HepG2 (cell line): Measurements from ENCODE around the gene DPY19L1. TPM values are rescaled to one million over a fixed set of nuclear protein-coding genes. Genes with fewer than 3 reads are reported as not detected.
"Not testable (repeated sequence)": the region's sequence is repeated elsewhere in the genome, so short reads cannot be mapped to it uniquely, and the experiment has no call there.

Source experiments
- ATAC-seq: fragments of 200-7000 bp; cut with Tn5 transposase; 3 replicates; pipeline ENCODE4 v1.9.1; 2020; ENCODE audit warnings: mild to moderate bottlenecking, moderate library complexity
- BruUV-seq: library from RNA; stranded (reverse); fragments of 400-500 nt; replicated peaks from 2 replicates; lab custom pipeline; 2021; lab: Mats Ljungman, UMichigan
- CTCF ChIA-PET: fragments of 300-600 bp; formaldehyde crosslinking; extraction: SDS; loops from one replicate; lab custom pipeline; 2021; ENCODE audit warnings: low total read pairs, inconsistent platforms, low intra/inter-chr PET ratio; lab: Yijun Ruan, JAX
- POLR2A ChIA-PET: fragments of 350-600 bp; sonication (Branson Sonifier 250); formaldehyde crosslinking; loops from one replicate; lab custom pipeline; 2020; ENCODE audit warnings: antibody characterized with exemption, inconsistent platforms; lab: Yijun Ruan, JAX
- DNase-seq: peaks from one replicate; pipeline ENCODE4 v3.0.0-alpha.2; 2015; ENCODE audit warnings: low spot score
- FAIRE-seq: peaks from 3 replicates; lab custom pipeline; 2011; peaks lifted over from hg19 to GRCh38; lab: Jason Lieb, UNC
- H2AFZ ChIP-seq: one replicate; pipeline ENCODE4 v1.6.1; 2011; ENCODE audit warnings: low read length, inconsistent platforms
- H3K27ac ChIP-seq: fragments of 300-600 bp; 3 replicates; pipeline ENCODE4 v1.8.0; 2011; ENCODE audit warnings: mixed run types, mild to moderate bottlenecking, mixed read lengths, low read length, inconsistent platforms; ENCODE audit not compliant: insufficient read depth; ENCODE audit errors: extremely low read length
- H3K27me3 ChIP-seq, 2 experiments: fragments of 200-600 bp in 1 of 2; 2 replicates in 1 of 2; 3 replicates in 1 of 2; pipeline versions ENCODE4 v1.6.0 to v1.8.0; 2011; ENCODE audit warnings: low read length in 2 of 2, mild to moderate bottlenecking in 2 of 2, moderate library complexity in 2 of 2, inconsistent platforms in 1 of 2; ENCODE audit not compliant: insufficient read depth in 2 of 2, control insufficient read depth in 1 of 2
- H3K36me3 ChIP-seq, 2 experiments: fragments of 200-600 bp in 1 of 2; replicated peaks in 1 of 2; 2 replicates in 1 of 2; 3 replicates in 1 of 2; pipeline versions ENCODE4 v1.5.1 to v1.8.0; 2011; ENCODE audit warnings: low read length in 2 of 2, inconsistent platforms in 1 of 2; ENCODE audit not compliant: insufficient read depth in 2 of 2, control insufficient read depth in 1 of 2
- H3K4me1 ChIP-seq: 2 replicates; pipeline ENCODE4 v1.5.1; 2012; ENCODE audit warnings: low read length, inconsistent platforms; ENCODE audit not compliant: insufficient read depth
- H3K4me2 ChIP-seq: 2 replicates; pipeline ENCODE4 v1.6.0; 2011; ENCODE audit warnings: low read depth, low read length, inconsistent platforms
- H3K4me3 ChIP-seq, 3 experiments: fragments of 200-600 bp in 1 of 3; sonication (generic), shearing (Covaris generic) in 1 of 3; replicated peaks in 1 of 3; 2 replicates each; pipeline ENCODE4 v1.5.1; 2011 to 2016; ENCODE audit warnings: low read length in 3 of 3, inconsistent platforms in 2 of 3, low read depth in 2 of 3, mild to moderate bottlenecking in 2 of 3, control low read depth in 1 of 3, mixed read lengths in 1 of 3; ENCODE audit not compliant: insufficient read depth in 1 of 3
- H3K79me2 ChIP-seq: one replicate; pipeline ENCODE4 v1.6.1; 2011; ENCODE audit warnings: low read length, inconsistent platforms; ENCODE audit not compliant: insufficient read depth
- H3K9ac ChIP-seq: 2 replicates; pipeline ENCODE4 v1.6.0; 2011; ENCODE audit warnings: mild to moderate bottlenecking, low read depth, low read length, inconsistent platforms; ENCODE audit not compliant: insufficient read depth
- H3K9me3 ChIP-seq: 2 replicates; pipeline ENCODE4 v1.5.1; 2012; ENCODE audit warnings: mild to moderate bottlenecking, low read length
- H4K20me1 ChIP-seq: 2 replicates; pipeline ENCODE4 v1.6.0; 2011; ENCODE audit warnings: inconsistent platforms, mild to moderate bottlenecking, low read length, moderate library complexity; ENCODE audit not compliant: insufficient read depth
- ZNF512 ChIP-seq: sonication (generic); formaldehyde crosslinking; IDR thresholded peaks from 2 replicates; pipeline ENCODE4 v1.4.0; 2020; ENCODE audit warnings: mild to moderate bottlenecking, missing genetic modification reagents
- WGBS: methylation state at CpG from one replicate; pipeline ENCODE4 v1.1.6; 2017; ENCODE audit warnings: low lambda C conversion rate; 5-methylcytosine and 5-hydroxymethylcytosine counted together
- in situ Hi-C: cut with HindIII; loops from 2 replicates; pipeline ENCODE4 v1.10.0; 2017; ENCODE audit warnings: low pct_unique_long_range_greater_than_20kb; ENCODE audit not compliant: extremely low pct_ligation_motif_present
- intact Hi-C: fragments of 100-400 bp; cut with micrococcal nuclease; formaldehyde crosslinking; loops from one replicate; pipeline ENCODE4 v1.10.0; 2022; ENCODE audit not compliant: unreplicated experiment
- microRNA counts: library from miRNA; unstranded; fragments of <30 nt; microRNA quantifications from one replicate; lab custom pipeline; 2015
- microRNA-seq: library from miRNA; unstranded; fragments of <30 nt; microRNA quantifications from one replicate; pipeline ENCODE4, GENCODE V29; 2020
- polyA plus RNA-seq, 8 experiments: library from polyadenylated mRNA; depleted of rRNA in 3 of 8; stranded (reverse) in 7 of 8; unstranded in 1 of 8; fragments of >200 nt; fragmentation: Illumina TruSeq in 4 of 8; extraction: Trizol in 4 of 8; gene quantifications; 2 replicates each; pipeline versions ENCODE4 v1.2.1 to v1.2.3, GENCODE V29; 2011 to 2016; ENCODE audit warnings: low read depth in 4 of 8, missing spikeins in 1 of 8, mixed read lengths in 1 of 8; ENCODE audit not compliant: insufficient read depth in 1 of 8
- small RNA-seq, 3 experiments: library from RNA; depleted of rRNA; stranded (forward); fragments of <200 nt; gene quantifications; one replicate each; pipeline ENCODE3, GENCODE V24; 2012; ENCODE audit warnings: low read depth in 2 of 3, low replicate concordance in 1 of 3; ENCODE audit not compliant: insufficient read length in 3 of 3, insufficient read depth in 2 of 3
- total RNA-seq, 5 experiments: library from RNA; depleted of rRNA; stranded (reverse); fragments of >200 nt; fragmentation: Illumina TruSeq; extraction: Trizol; gene quantifications; 2 replicates each; pipeline ENCODE4 v1.2.3, GENCODE V29; 2016; ENCODE audit warnings: low read depth in 1 of 5

Gene DPY19L1
- total and polyA plus RNA-seq, 2 of the 13 experiments (the other 11 are each of a cell fraction or from before 2014, with no cell fraction given), result 18.9 to 32.6 TPM

DNA sequence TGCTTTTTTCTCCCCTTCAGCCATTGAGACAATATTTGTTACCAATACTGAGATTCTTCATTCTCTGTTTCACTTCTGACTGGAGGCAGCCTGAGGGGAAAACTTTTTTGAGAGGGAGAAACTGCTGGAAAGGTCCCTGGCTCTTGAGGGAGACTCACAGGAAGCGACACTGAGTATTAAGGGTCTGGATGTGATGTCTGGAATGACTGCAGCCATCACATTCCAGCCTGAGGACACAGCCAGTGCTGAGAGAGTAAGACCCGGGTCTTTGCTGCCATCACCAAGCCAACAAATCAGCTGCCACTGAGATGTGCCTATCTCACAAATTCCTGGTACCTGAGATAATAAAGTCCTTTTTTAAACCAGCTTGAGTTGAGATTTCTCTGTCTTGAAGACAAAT is 157.4 kb downstream of the DPY19L1 start:
- ATAC-seq, result no peak
- H4K20me1 ChIP-seq, result no peaks in the 10 kb centered on the region
- intact Hi-C loops, result no loop called here
- no peak for TF ChIP-seq ZNF512 (CRISPR knock-in tag)
- TF ChIP-seq, all 625 proteins: peak for 0
- Histone ChIP-seq H3K27ac (no peak overlapping the region), H3K4me3 (no peak overlapping the region), H2AFZ (no peak overlapping the region), H3K4me2 (no peak overlapping the region), H3K79me2 (no peaks in the 10 kb centered on the region), H3K9ac (no peak overlapping the region), H3K36me3 (no peaks in the 10 kb centered on the region), H3K27me3 (no peaks in the 10 kb centered on the region), H3K9me3 (peaks cover 16% of the 10 kb centered on the region), H3K4me1 (no peaks in the 10 kb centered on the region)
- in situ Hi-C loops, result no loop called here
- no TSS peak for BruUV-seq
- ChIA-PET POLR2A (no interaction called here), CTCF (no interaction called here)
- FAIRE-seq (no peak), DNase-seq (no peak)
- 11% methylated on average over 2 of the region's 2 CpGs for WGBS

DNA sequence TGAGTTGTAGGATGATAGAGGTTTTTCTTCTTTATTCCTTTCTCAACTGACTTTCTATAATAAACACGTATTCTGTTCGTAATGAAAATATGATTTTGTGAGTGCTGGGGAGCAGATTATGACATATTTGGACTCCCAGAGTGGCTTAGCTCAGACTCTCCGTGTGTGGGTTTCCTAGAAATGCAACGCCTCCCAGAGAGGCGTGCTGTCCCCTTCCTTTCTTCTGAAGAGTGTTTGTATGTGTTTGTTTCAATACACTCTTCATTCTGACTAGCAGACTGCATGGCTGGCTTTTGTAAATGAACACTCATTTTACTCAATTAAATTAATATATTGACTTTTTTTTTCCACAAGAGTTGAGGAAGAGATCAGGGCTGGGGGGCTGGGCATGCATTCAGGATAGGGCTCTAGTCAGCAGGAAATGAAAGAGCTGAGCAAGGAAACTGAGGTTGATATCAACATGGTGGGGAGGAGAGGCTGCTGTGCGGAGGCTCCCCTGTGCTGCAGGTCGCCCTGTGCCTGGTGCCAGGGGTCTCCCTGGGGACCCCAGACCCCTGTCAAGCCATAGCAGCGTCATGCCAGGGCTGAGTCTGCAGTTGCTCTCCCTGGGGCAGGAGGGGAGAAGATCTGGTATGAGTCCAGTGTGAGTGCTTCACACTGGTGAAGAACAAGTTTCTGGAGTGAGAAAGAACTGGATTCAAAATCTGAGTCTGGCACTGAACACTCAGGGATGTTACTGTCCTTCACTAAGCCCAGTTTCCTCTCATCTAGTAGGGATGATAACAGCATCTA is 158.1 kb downstream of the DPY19L1 start:
- H3K4me2 ChIP-seq, DNase-seq, CTCF ChIA-PET, H2AFZ ChIP-seq, in situ Hi-C loops, H3K9ac ChIP-seq, H4K20me1 ChIP-seq, intact Hi-C loops, H3K36me3 ChIP-seq, H3K79me2 ChIP-seq, FAIRE-seq, H3K4me3 ChIP-seq, H3K4me1 ChIP-seq, H3K27me3 ChIP-seq, ATAC-seq, H3K27ac ChIP-seq, BruUV-seq, POLR2A ChIA-PET: not testable (repeated sequence)
- 15% methylated on average over 7 of the region's 8 CpGs for WGBS
- peaks cover 15% of the 10 kb centered on the region for H3K9me3 ChIP-seq

MicroRNAs within 50 kb of the gene (microRNA counts, 767-probe panel; counts per million panel counts)
- not detected for microRNA hsa-miR-548n (lab: Ali Mortazavi, UCI)

Small RNAs within 50 kb of the gene (microRNA-seq; reads per million reads assigned to microRNA genes)
- 3.7 reads per million, percentile 25 among the genes with 10 or more reads in this experiment for gene MIR548N

Small RNAs within 50 kb of the gene (small RNA-seq; reads per million reads assigned to genes)
- gene MIR548N, result 0 to 6.8 (median 3.6) reads per million in 3 experiments
- gene RF00322, result 0 reads per million in 3 experiments

Other genes with a start within 250 kb of the DPY19L1 start
- not detected in 2 replicates for gene TBX20, start 216.6 kb upstream of the DPY19L1 start, total RNA-seq (2016; rRNA removed; fragmentation: Illumina TruSeq; extraction: Trizol)
- gene TBX20, start 216.6 kb upstream of the DPY19L1 start, polyA plus RNA-seq (2011; rRNA removed), result not detected in 2 replicates